SHP77 (cell line): ENCODE measurements around the gene ROR1.
A peak's percentile ranks its signal among the peaks of the same experiment; 100 is the strongest.

Experiments
- DNase-seq, 2 experiments: peaks; one replicate each; lab custom pipeline; 2025; lab: John Stamatoyannopoulos, UW

The ROR1 gene

GRCh38 chr1:63935553-63935952, 161.7 kb downstream of the ROR1 start:
- no peak for DNase-seq

- DNase-seq, result no peak
Measured at GRCh38 chr1:63936276-63936675, 162.5 kb downstream of the ROR1 start.

- DNase-seq, result no peak
Measured at GRCh38 chr1:63936801-63937200, 163.0 kb downstream of the ROR1 start.

- no peak for DNase-seq
Measured at GRCh38 chr1:63937461-63938022, 163.7 kb downstream of the ROR1 start.

- no peak for DNase-seq
Measured at GRCh38 chr1:63940440-63940839, 166.6 kb downstream of the ROR1 start.

GRCh38 chr1:63943393-63943792, 169.6 kb downstream of the ROR1 start:
- DNase-seq, result no peak

- DNase-seq, result no peak
Measured at GRCh38 chr1:63945943-63946342, 172.1 kb downstream of the ROR1 start.

GRCh38 chr1:63946866-63947491, 173.2 kb downstream of the ROR1 start:
- DNase-seq, result no peak

- DNase-seq, result no peak
Measured at GRCh38 chr1:63947904-63948303, 174.1 kb downstream of the ROR1 start.

- DNase-seq, result no peak
Measured at GRCh38 chr1:63950023-63950422, 176.2 kb downstream of the ROR1 start.

GRCh38 chr1:63951059-63951946, 177.5 kb downstream of the ROR1 start:
- DNase-seq, result no peak

- DNase-seq, result no peak
Measured at GRCh38 chr1:63954187-63954586, 180.4 kb downstream of the ROR1 start.

GRCh38 chr1:63955370-63956145, 181.7 kb downstream of the ROR1 start:
- DNase-seq, result peak; percentile 72 to 74

GRCh38 chr1:63958556-63958955, 184.7 kb downstream of the ROR1 start:
- no peak for DNase-seq

GRCh38 chr1:63960326-63960725, 186.5 kb downstream of the ROR1 start:
- DNase-seq, result no peak

GRCh38 chr1:63966016-63966415, 192.2 kb downstream of the ROR1 start:
- no peak for DNase-seq

- DNase-seq, result no peak
Measured at GRCh38 chr1:63967901-63968300, 194.1 kb downstream of the ROR1 start.

GRCh38 chr1:63968663-63969440, 195.0 kb downstream of the ROR1 start:
- DNase-seq, result no peak

- no peak for DNase-seq
Measured at GRCh38 chr1:63969441-63969901, 195.7 kb downstream of the ROR1 start.

- DNase-seq, result no peak
Measured at GRCh38 chr1:63971557-63971956, 197.7 kb downstream of the ROR1 start.

- no peak for DNase-seq
Measured at GRCh38 chr1:63973005-63973419, 199.2 kb downstream of the ROR1 start.
